Sigmoid colon (tissue), 7 donors: ENCODE results near the gene CHRM4. TPM values are rescaled to one million over a fixed set of nuclear protein-coding genes. Genes with fewer than 3 reads are reported as not detected.

ENCODE experiments used
- DNase-seq: peaks from one replicate; pipeline ENCODE4 v3.0.0-alpha.2; 2019
- H3K27ac ChIP-seq, 4 donors: fragments of 200-600 bp; sonication (generic); one replicate each; pipeline ENCODE4 v1.5.1; 2016 to 2019; ENCODE audit warnings: mild to moderate bottlenecking in 1 of 4
- H3K27me3 ChIP-seq, 3 donors: fragments of 200-600 bp; sonication (generic); one replicate each; pipeline ENCODE4 v1.5.1; 2019; ENCODE audit warnings: mild to moderate bottlenecking in 1 of 3
- H3K36me3 ChIP-seq, 4 donors: fragments of 200-600 bp; sonication (generic); one replicate each; pipeline ENCODE4 v1.5.1; 2016 to 2019
- H3K4me1 ChIP-seq, 4 donors: fragments of 200-600 bp; sonication (generic); one replicate each; pipeline ENCODE4 v1.5.1; 2017 to 2019
- H3K4me3 ChIP-seq, 4 donors: fragments of 200-600 bp; sonication (generic); one replicate each; pipeline ENCODE4 v1.5.1; 2017 to 2019; ENCODE audit warnings: mild to moderate bottlenecking in 2 of 4, moderate library complexity in 1 of 4
- H3K9me3 ChIP-seq, 4 donors: fragments of 200-600 bp in 3 of 4; sonication (generic) in 3 of 4; one replicate each; pipeline versions ENCODE4 v1.5.1 to v1.6.1; 2013 to 2019
- EP300 ChIP-seq, 4 donors: sonication (generic); formaldehyde crosslinking; IDR thresholded peaks; one replicate each; pipeline ENCODE4 v1.6.1; 2017; ENCODE audit warnings: antibody characterized with exemption in 4 of 4
- POLR2A ChIP-seq, 2 donors: fragments of 450-650 bp; IDR thresholded peaks; one replicate each; pipeline ENCODE4 v1.6.1; 2016; ENCODE audit warnings: antibody characterized with exemption in 2 of 2, mild to moderate bottlenecking in 2 of 2, moderate library complexity in 2 of 2
- POLR2AphosphoS5 ChIP-seq, 4 donors: sonication (generic); formaldehyde crosslinking; IDR thresholded peaks; one replicate each; pipeline ENCODE4 v1.6.1; 2017; ENCODE audit warnings: antibody characterized with exemption in 4 of 4
- WGBS, 2 donors: extraction: QIAGEN DNeasy Blood & Tissue Kit; methylation state at CpG; one replicate each; pipeline ENCODE4 v1.1.7; 2013; 5-methylcytosine and 5-hydroxymethylcytosine counted together
- intact Hi-C: fragments of 100-400 bp; cut with DNase I; formaldehyde crosslinking; loops from one replicate; pipeline ENCODE4 v1.15.1; 2023
- polyA plus RNA-seq, 3 donors: library from polyadenylated mRNA; stranded (reverse); fragments of 200-250 nt; gene quantifications; one replicate each; pipeline ENCODE4 v1.2.3, GENCODE V29; 2013
- total RNA-seq, 4 donors: library from RNA; depleted of rRNA; stranded (reverse); fragments of >200 nt; gene quantifications; one replicate each; pipeline ENCODE4 v1.1.0, GENCODE V29; 2016
- TF ChIP-seq, protein P1 (sequence below), 4 experiments: fragments of 450-650 bp in 3 of 4; fragments of 200-600 bp in 1 of 4; IDR thresholded peaks; one replicate each; pipeline ENCODE4 v1.5.1; 2016 to 2019; ENCODE audit warnings: antibody characterized with exemption in 4 of 4, mild to moderate bottlenecking in 3 of 4, moderate library complexity in 2 of 4
- donor health status: healthy with polysubstance abuse.
- donor health status: Bipolar disorder and iron deficiency.
- donor health status: healthy.

The CHRM4 gene
- total and polyA plus RNA-seq, 7 donors: 0.55 to 5.4 (median 2.9) TPM; not detected in 1

GRCh38 chr11:46337626-46338345 is 53.8 kb downstream of the CHRM4 start:
- Histone ChIP-seq H3K27me3 (peaks cover 7 to 16% (median 12%) of the 10 kb centered on the region in 3 donors), H3K27ac (peak overlapping the region in 2 of 4 donors; percentile 79 to 88), H3K9me3 (no peaks in the 10 kb centered on the region), H3K4me3 (no peak overlapping the region), H3K4me1 (peaks cover 0 to 31% (median 25%) of the 10 kb centered on the region in 4 donors), H3K36me3 (no peaks in the 10 kb centered on the region)
- TF ChIP-seq POLR2AphosphoS5 (IDR thresholded peaks at IDR 0.05) (no peak), POLR2A (IDR thresholded peaks at IDR 0.05) (no peak), EP300 (IDR thresholded peaks at IDR 0.05) (no peak)
- TF ChIP-seq, protein P1, sequence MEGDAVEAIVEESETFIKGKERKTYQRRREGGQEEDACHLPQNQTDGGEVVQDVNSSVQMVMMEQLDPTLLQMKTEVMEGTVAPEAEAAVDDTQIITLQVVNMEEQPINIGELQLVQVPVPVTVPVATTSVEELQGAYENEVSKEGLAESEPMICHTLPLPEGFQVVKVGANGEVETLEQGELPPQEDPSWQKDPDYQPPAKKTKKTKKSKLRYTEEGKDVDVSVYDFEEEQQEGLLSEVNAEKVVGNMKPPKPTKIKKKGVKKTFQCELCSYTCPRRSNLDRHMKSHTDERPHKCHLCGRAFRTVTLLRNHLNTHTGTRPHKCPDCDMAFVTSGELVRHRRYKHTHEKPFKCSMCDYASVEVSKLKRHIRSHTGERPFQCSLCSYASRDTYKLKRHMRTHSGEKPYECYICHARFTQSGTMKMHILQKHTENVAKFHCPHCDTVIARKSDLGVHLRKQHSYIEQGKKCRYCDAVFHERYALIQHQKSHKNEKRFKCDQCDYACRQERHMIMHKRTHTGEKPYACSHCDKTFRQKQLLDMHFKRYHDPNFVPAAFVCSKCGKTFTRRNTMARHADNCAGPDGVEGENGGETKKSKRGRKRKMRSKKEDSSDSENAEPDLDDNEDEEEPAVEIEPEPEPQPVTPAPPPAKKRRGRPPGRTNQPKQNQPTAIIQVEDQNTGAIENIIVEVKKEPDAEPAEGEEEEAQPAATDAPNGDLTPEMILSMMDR (IDR thresholded peaks at IDR 0.05): no peak
- no peak for DNase-seq
- intact Hi-C loops: no loop called here
- WGBS, 2 donors: 82 to 90% methylated on average over 13 of the region's 13 CpGs

DNA sequence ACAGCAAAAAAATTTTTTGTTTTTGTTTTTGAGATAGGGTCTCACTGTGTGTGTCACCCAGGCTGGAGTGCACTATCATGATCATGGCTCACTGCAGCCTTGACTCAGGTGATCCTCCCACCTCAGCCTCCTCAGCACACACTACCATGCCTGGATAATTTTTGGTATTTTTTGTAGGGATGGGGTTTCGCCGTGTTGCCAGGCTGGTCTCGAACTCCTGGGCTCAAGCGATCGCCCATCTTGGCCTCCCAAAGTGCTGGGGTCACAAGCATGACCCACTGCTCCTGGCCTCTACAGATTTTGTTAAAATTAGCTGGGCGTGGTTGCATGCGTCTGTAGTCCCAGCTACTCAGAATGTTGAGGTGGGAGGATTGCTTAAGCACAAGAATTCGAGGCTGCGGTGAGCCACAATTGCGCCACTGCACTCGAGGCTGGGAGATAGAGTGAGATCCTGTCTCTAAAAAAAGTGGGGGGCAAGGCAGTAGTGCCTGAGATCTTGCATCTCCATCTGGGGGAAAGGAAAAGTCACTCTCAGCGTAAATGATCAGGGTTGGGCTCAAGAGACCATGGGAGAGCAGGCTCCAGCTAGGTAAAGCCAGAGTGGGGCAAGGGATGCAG is 54.9 kb downstream of the CHRM4 start:
- intact Hi-C loops: no loop called here
- Histone ChIP-seq H3K27ac (no peak overlapping the region), H3K4me1 (peaks cover 0 to 38% (median 31%) of the 10 kb centered on the region in 4 donors), H3K9me3 (no peaks in the 10 kb centered on the region), H3K4me3 (no peak overlapping the region), H3K27me3 (peaks cover 15 to 27% (median 22%) of the 10 kb centered on the region in 3 donors), H3K36me3 (no peaks in the 10 kb centered on the region)
- 87 to 88% methylated on average over 12 of the region's 12 CpGs for WGBS, 2 donors
- TF ChIP-seq, protein P1 (IDR thresholded peaks at IDR 0.05): no peak
- TF ChIP-seq POLR2A (IDR thresholded peaks at IDR 0.05) (no peak), POLR2AphosphoS5 (IDR thresholded peaks at IDR 0.05) (no peak), EP300 (IDR thresholded peaks at IDR 0.05) (no peak)
- DNase-seq: no peak

DNA sequence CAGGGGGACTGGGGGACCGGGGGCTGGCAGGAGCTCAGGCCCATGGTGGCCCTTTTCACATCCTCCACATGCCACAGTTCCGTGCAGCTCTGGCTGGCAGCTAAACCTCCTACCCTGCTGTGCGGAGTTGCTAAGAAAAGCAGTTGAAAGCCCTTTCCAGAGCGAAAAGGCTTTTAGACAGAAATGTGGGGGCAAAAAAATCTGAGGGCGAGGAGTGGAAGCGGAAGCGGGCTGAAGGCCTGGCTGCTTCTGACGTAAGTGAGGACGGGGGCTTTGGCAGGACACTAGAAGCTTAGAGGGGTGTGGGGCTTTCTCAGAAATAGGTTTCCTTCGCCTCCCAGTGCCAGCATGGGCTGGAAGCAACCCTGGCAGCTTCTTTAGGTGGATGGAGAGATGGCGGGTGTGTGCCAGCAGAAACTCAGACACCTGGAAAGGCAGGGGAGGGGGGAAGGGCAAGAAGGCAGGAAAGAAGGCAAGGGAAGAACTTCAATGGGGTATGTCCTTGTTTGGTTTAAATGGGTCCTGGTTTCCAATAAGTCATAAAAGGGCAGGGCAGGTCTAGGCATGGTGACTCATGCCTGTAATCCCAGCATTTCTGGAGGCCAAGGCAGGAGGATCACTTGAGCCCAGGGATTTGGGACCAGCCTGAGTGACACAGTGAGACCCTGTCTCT is 55.5 kb downstream of the CHRM4 start:
- H3K4me1 ChIP-seq: peaks cover 0 to 38% (median 31%) of the 10 kb centered on the region in 4 donors
- WGBS, 2 donors: 90 to 91% methylated on average over 11 of the region's 11 CpGs
- peaks cover 15 to 34% (median 29%) of the 10 kb centered on the region in 3 donors for H3K27me3 ChIP-seq
- no peaks in the 10 kb centered on the region for H3K36me3 ChIP-seq
- no peak overlapping the region for H3K4me3 ChIP-seq
- intact Hi-C loops: no loop called here
- H3K27ac ChIP-seq: no peak overlapping the region
- no peak for DNase-seq
- no peaks in the 10 kb centered on the region for H3K9me3 ChIP-seq
- TF ChIP-seq, protein P1 (IDR thresholded peaks at IDR 0.05): no peak
- TF ChIP-seq EP300 (IDR thresholded peaks at IDR 0.05) (no peak), POLR2AphosphoS5 (IDR thresholded peaks at IDR 0.05) (no peak), POLR2A (IDR thresholded peaks at IDR 0.05) (no peak)

DNA sequence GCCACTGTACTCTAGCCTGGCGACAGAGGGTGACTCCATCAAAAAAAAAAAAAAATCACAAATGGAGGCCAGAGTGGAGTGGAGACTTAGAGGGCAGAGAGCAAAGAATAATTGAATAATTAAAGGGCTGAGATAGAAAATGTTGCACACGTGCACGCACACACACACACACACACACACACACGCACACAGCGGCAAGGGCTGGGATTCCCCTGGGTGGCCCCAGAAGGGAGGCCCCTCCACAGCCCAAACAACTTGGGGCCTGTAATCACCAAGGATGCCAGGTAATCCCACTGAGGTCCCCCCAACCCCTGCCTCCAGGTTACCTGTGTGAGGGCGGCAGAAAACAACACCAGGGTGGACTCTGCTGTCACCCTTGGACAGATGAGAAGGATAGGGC is 56.3 kb downstream of the CHRM4 start:
- TF ChIP-seq, protein P1 (IDR thresholded peaks at IDR 0.05): no peak
- TF ChIP-seq POLR2AphosphoS5 (IDR thresholded peaks at IDR 0.05) (no peak), POLR2A (IDR thresholded peaks at IDR 0.05) (no peak), EP300 (IDR thresholded peaks at IDR 0.05) (no peak)
- H3K27me3 ChIP-seq: peaks cover 15 to 41% (median 36%) of the 10 kb centered on the region in 3 donors
- 86 to 93% methylated on average over 6 of the region's 6 CpGs for WGBS, 2 donors
- intact Hi-C loops: no loop called here
- no peak overlapping the region for H3K4me3 ChIP-seq
- no peaks in the 10 kb centered on the region for H3K36me3 ChIP-seq
- H3K27ac ChIP-seq: no peak overlapping the region
- H3K4me1 ChIP-seq: peaks cover 0 to 39% (median 32%) of the 10 kb centered on the region in 4 donors
- H3K9me3 ChIP-seq: no peaks in the 10 kb centered on the region
- no peak for DNase-seq
